ENCODE data around the gene TEX44. TPM values are rescaled to one million over a fixed set of nuclear protein-coding genes. Genes with fewer than 3 reads are reported as not detected.
A peak's percentile ranks its signal among the peaks of the same experiment; 100 is the strongest.

TEX44 gene
- total RNA-seq, 2 donors from 2014 or later: not detected

GRCh38 chr2:231556981-231557380, 35.7 kb upstream of the TEX44 start:
- Histone ChIP-seq H3K9me3 (no peaks in the 10 kb centered on the region), H3K27me3 (no peaks in the 10 kb centered on the region), H3K27ac (peak overlapping the region; percentile 44), H3K4me3 (no peak overlapping the region), H3K4me1 (no peaks in the 10 kb centered on the region), H3K9ac (ENCODE audit: low read depth in 2 of 2, low read length in 2 of 2) (no peak overlapping the region), H3K36me3 (no peaks in the 10 kb centered on the region)
- no peak for DNase-seq
- no peak for TF ChIP-seq CTCF (IDR thresholded peaks at IDR 0.05)
- intact Hi-C loops (cut with DNase I): loop anchor here (5.0 to 10.0 kb wide), 2 partner anchors 35 to 72 kb away; no protein-coding TSS in a partner anchor

GRCh38 chr2:231557571-231558217, 35.0 kb upstream of the TEX44 start:
- no peaks in the 10 kb centered on the region for H3K27me3 ChIP-seq
- H3K9me3 ChIP-seq: no peaks in the 10 kb centered on the region
- H3K27ac ChIP-seq: peak overlapping the region; percentile 44
- H3K4me3 ChIP-seq: no peak overlapping the region
- peak; percentile 64 for TF ChIP-seq CTCF (IDR thresholded peaks at IDR 0.05)
- no peak overlapping the region for H3K9ac ChIP-seq (ENCODE audit: low read depth in 2 of 2, low read length in 2 of 2)
- intact Hi-C loops (cut with DNase I): loop anchor here (5.0 to 10.0 kb wide), 2 partner anchors 35 to 73 kb away; no protein-coding TSS in a partner anchor
- DNase-seq: peak; percentile 63
- H3K36me3 ChIP-seq: no peaks in the 10 kb centered on the region
- H3K4me1 ChIP-seq: no peaks in the 10 kb centered on the region

GRCh38 chr2:231563378-231563961, 29.2 kb upstream of the TEX44 start:
- Histone ChIP-seq H3K9me3 (no peaks in the 10 kb centered on the region), H3K36me3 (no peaks in the 10 kb centered on the region), H3K4me1 (no peaks in the 10 kb centered on the region), H3K9ac (ENCODE audit: low read depth in 2 of 2, low read length in 2 of 2) (no peak overlapping the region), H3K4me3 (no peak overlapping the region), H3K27me3 (no peaks in the 10 kb centered on the region), H3K27ac (no peak overlapping the region)
- DNase-seq: peak; percentile 38
- intact Hi-C loops (cut with DNase I): loop anchor here (10.0 kb wide), 1 partner anchor 151 kb away; no protein-coding TSS in a partner anchor
- TF ChIP-seq CTCF (IDR thresholded peaks at IDR 0.05): peak; percentile 49

- Histone ChIP-seq H3K9me3 (no peaks in the 10 kb centered on the region), H3K4me3 (no peak overlapping the region), H3K9ac (ENCODE audit: low read depth in 2 of 2, low read length in 2 of 2) (no peak overlapping the region), H3K4me1 (no peaks in the 10 kb centered on the region), H3K27ac (no peak overlapping the region), H3K36me3 (no peaks in the 10 kb centered on the region), H3K27me3 (no peaks in the 10 kb centered on the region)
- no peak for TF ChIP-seq CTCF (IDR thresholded peaks at IDR 0.05)
- intact Hi-C loops (cut with DNase I): loop anchor here (2.0 to 10.0 kb wide), 2 partner anchors 35 to 149 kb away; no protein-coding TSS in a partner anchor
- no peak for DNase-seq
These were observed 26.6 kb upstream of the TEX44 start for GRCh38 chr2:231565887-231566594.

- Histone ChIP-seq H3K27me3 (no peaks in the 10 kb centered on the region), H3K4me3 (no peak overlapping the region), H3K27ac (no peak overlapping the region), H3K9me3 (no peaks in the 10 kb centered on the region), H3K36me3 (no peaks in the 10 kb centered on the region), H3K4me1 (no peaks in the 10 kb centered on the region), H3K9ac (ENCODE audit: low read depth in 2 of 2, low read length in 2 of 2) (no peak overlapping the region)
- intact Hi-C loops (cut with DNase I): loop anchor here (10.0 kb wide), 1 partner anchor 148 kb away; no protein-coding TSS in a partner anchor
- no peak for TF ChIP-seq CTCF (IDR thresholded peaks at IDR 0.05)
- DNase-seq: no peak
These were observed 25.5 kb upstream of the TEX44 start for GRCh38 chr2:231567159-231567558.

Measured in colonic mucosa (tissue), 4 donors.